Measurements from ENCODE around the gene SPAAR.

DNA sequence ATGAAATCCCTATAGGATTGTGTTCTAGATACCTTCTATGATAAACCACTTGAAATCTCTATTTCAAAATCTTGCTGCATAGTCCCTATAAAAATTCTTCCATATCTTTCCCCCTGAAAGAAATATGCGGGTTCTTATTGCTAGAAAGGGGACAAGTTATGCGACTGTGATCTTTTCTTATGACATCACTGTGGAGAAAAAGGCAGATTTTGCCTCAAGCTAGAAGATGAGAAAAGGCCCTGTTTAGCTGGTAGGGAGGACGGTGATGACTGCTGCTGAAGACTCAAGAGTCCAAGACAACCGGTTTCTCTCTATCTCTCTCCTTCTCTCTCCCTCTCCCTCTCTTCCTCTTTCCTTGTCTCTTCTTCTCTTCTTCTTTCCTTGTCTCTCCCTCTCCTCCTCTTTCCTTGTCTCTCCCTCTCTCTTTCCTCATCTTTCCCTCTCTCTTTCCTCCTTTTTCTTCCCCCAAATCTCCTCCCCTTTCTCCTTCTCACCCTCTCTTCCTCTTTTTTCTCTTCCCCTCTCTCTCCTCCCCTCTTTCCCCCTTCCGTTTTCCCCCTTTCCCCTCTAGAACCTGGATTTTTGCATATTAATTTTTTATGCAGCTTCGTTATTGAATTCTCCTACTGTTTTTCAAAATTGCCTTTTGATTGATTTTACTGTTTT is 43.4 kb downstream of the SPAAR start:
- TF ChIP-seq, protein P1, sequence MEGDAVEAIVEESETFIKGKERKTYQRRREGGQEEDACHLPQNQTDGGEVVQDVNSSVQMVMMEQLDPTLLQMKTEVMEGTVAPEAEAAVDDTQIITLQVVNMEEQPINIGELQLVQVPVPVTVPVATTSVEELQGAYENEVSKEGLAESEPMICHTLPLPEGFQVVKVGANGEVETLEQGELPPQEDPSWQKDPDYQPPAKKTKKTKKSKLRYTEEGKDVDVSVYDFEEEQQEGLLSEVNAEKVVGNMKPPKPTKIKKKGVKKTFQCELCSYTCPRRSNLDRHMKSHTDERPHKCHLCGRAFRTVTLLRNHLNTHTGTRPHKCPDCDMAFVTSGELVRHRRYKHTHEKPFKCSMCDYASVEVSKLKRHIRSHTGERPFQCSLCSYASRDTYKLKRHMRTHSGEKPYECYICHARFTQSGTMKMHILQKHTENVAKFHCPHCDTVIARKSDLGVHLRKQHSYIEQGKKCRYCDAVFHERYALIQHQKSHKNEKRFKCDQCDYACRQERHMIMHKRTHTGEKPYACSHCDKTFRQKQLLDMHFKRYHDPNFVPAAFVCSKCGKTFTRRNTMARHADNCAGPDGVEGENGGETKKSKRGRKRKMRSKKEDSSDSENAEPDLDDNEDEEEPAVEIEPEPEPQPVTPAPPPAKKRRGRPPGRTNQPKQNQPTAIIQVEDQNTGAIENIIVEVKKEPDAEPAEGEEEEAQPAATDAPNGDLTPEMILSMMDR (IDR thresholded peaks at IDR 0.05; ENCODE audit: insufficient read depth, low read length, poor library complexity, severe bottlenecking), result no peak
- no peak for TF ChIP-seq EZH2phosphoT487 (conservative IDR thresholded peaks at IDR 0.05; ENCODE audit: low read length)

Data from SU-DHL-6 (cell line).